ENCODE data around the gene ITGA1. TPM values are rescaled to one million over a fixed set of nuclear protein-coding genes. Genes with fewer than 3 reads are reported as not detected.

Gene ITGA1
- total and polyA plus RNA-seq, 2 of the 13 experiments (the other 11 are each of a cell fraction or from before 2014, with no cell fraction given) = 23.1 to 28.6 TPM

DNA sequence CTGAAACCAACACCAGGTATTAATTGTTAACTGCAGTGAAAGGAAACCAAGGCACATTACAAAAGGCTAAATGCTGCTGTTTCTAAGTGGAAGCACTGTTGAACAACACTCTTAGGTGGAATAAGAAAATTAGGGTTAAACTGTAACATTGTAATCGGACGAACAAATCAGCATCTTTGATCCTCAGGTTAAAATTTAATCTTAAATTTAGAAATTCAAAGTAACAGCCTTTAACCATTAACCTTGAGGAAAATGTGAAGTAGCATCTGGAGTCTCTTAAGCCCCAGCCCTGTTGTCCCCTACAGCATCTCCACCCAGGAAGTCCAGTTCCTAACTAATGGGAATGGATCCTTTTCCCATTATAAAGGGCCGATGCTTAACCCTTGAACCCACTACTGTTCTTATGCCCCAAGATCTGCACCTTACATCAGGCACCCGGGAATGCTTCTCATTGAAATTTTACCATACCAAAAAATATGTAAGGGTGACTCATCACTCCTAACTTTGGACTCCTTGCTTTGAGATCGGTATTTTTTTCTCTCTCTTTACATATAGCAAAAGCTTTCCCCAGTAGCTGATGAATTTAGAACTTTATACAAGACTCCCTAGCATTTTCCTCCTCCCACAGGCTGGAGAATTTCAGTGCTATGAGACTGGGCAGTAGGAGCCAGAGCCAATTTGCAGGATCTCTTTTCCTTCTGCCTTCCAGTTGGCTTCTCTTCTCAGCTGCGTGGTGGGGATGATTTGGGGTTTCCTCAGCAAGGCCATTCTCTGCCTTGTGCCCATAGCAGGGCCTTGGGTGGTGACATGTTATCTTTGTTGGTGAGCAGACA, 169.4 kb downstream of the ITGA1 start (continued):
- TF ChIP-seq, protein P1, sequence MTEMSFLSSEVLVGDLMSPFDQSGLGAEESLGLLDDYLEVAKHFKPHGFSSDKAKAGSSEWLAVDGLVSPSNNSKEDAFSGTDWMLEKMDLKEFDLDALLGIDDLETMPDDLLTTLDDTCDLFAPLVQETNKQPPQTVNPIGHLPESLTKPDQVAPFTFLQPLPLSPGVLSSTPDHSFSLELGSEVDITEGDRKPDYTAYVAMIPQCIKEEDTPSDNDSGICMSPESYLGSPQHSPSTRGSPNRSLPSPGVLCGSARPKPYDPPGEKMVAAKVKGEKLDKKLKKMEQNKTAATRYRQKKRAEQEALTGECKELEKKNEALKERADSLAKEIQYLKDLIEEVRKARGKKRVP (CRISPR knock-in tag; IDR thresholded peaks at IDR 0.05) = peak in 1 of 2 experiments; percentile 39; a peak in 1 of 4 replicates
- TF ChIP-seq ZNF674 (CRISPR knock-in tag; IDR thresholded peaks at IDR 0.05; ENCODE audit: low read depth) = no peak
- 0 out of 2 replicates have a peak, but pooled peaks have one; percentile 21 for TF ChIP-seq SALL2 (CRISPR knock-in tag; IDR thresholded peaks at IDR 0.05)
- TF ChIP-seq ZNF644 (CRISPR knock-in tag; IDR thresholded peaks at IDR 0.05; ENCODE audit: low read depth) = 0 out of 2 replicates have a peak, but pooled peaks have one; percentile 5
- TF ChIP-seq ZNF704 (CRISPR knock-in tag; IDR thresholded peaks at IDR 0.05; ENCODE audit: borderline replicate concordance) = no peak
- TF ChIP-seq DDIT3 (CRISPR knock-in tag; IDR thresholded peaks at IDR 0.05) = no peak

DNA sequence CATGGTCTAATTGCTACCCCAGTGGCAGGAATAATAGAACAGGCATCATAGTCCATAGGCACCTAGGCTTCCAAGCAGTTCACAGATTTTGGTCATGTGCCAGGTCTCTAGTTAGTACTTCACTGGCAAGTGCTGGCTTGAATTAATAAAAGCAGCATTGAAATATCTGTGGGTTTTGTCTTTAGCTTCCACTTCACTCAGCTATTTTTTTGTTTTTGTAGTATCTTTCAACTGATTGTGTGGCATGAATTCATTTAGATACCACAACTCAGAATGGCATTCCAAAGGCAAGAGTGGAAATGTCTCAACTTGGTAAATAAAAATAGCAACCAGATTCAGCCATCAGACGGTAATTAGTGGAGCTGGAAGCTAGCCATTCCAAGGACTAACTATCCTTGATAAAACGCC, 173.6 kb downstream of the ITGA1 start:
- no peaks in the 10 kb centered on the region for H3K79me2 ChIP-seq (ENCODE audit: insufficient read depth, low read length)
- H3K27me3 ChIP-seq (ENCODE audit: control insufficient read depth in 1 of 2, insufficient read depth in 2 of 2, low read length in 2 of 2) = no peaks in the 10 kb centered on the region
- no TSS peak for BruUV-seq (replicated peaks)
- POLR2A ChIA-PET = no interaction called here
- no peak for DNase-seq (ENCODE audit: low spot score)
- 88% methylated on average over 2 of the region's 2 CpGs for WGBS (ENCODE audit: low lambda C conversion rate)
- no peak overlapping the region for H3K27ac ChIP-seq (ENCODE audit: extremely low read length, insufficient read depth, low read length)
- H3K9ac ChIP-seq (ENCODE audit: insufficient read depth, low read depth, low read length) = no peak overlapping the region
- peaks cover 27% of the 10 kb centered on the region for H3K4me1 ChIP-seq (ENCODE audit: insufficient read depth, low read length)
- H4K20me1 ChIP-seq (ENCODE audit: insufficient read depth, low read length) = no peaks in the 10 kb centered on the region
- no peak overlapping the region for H3K4me3 ChIP-seq (replicated peaks in 1 of 3; ENCODE audit: insufficient read depth in 1 of 3, low read depth in 2 of 3, low read length in 3 of 3)
- no peak for FAIRE-seq
- in situ Hi-C loops (cut with HindIII; ENCODE audit: extremely low pct_ligation_motif_present, low pct_unique_long_range_greater_than_20kb) (no loop called here), intact Hi-C loops (cut with micrococcal nuclease; ENCODE audit: unreplicated experiment) (no loop called here)
- no peak overlapping the region for H3K4me2 ChIP-seq (ENCODE audit: low read depth, low read length)
- no peaks in the 10 kb centered on the region for H3K9me3 ChIP-seq (ENCODE audit: low read length)
- no peak overlapping the region for H2AFZ ChIP-seq (ENCODE audit: low read length)
- no peaks in the 10 kb centered on the region for H3K36me3 ChIP-seq (replicated peaks in 1 of 2; ENCODE audit: control insufficient read depth in 1 of 2, insufficient read depth in 2 of 2, low read length in 2 of 2)
- ATAC-seq = no peak
- CTCF ChIA-PET (ENCODE audit: low intra/inter-chr PET ratio, low total read pairs) = no interaction called here
- TF ChIP-seq ZNF251 (CRISPR knock-in tag; IDR thresholded peaks at IDR 0.05) (no peak), ERF (CRISPR knock-in tag; IDR thresholded peaks at IDR 0.05) (no peak), ZNF589 (CRISPR knock-in tag; conservative IDR thresholded peaks at IDR 0.05) (no peak), NR2F1 (CRISPR knock-in tag; IDR thresholded peaks at IDR 0.05) (no peak), HOXA5 (CRISPR knock-in tag; IDR thresholded peaks at IDR 0.05) (no peak), MAX (IDR thresholded peaks at IDR 0.05) (no peak), ATAD3A (CRISPR knock-in tag; IDR thresholded peaks at IDR 0.05) (no peak), ZNF362 (CRISPR knock-in tag; IDR thresholded peaks at IDR 0.05; ENCODE audit: borderline replicate concordance) (no peak)
- TF ChIP-seq, protein P2, sequence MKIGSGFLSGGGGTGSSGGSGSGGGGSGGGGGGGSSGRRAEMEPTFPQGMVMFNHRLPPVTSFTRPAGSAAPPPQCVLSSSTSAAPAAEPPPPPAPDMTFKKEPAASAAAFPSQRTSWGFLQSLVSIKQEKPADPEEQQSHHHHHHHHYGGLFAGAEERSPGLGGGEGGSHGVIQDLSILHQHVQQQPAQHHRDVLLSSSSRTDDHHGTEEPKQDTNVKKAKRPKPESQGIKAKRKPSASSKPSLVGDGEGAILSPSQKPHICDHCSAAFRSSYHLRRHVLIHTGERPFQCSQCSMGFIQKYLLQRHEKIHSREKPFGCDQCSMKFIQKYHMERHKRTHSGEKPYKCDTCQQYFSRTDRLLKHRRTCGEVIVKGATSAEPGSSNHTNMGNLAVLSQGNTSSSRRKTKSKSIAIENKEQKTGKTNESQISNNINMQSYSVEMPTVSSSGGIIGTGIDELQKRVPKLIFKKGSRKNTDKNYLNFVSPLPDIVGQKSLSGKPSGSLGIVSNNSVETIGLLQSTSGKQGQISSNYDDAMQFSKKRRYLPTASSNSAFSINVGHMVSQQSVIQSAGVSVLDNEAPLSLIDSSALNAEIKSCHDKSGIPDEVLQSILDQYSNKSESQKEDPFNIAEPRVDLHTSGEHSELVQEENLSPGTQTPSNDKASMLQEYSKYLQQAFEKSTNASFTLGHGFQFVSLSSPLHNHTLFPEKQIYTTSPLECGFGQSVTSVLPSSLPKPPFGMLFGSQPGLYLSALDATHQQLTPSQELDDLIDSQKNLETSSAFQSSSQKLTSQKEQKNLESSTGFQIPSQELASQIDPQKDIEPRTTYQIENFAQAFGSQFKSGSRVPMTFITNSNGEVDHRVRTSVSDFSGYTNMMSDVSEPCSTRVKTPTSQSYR (CRISPR knock-in tag; IDR thresholded peaks at IDR 0.05; ENCODE audit: borderline replicate concordance) = no peak

All from HepG2 (cell line).